HL-60 (cell line): ENCODE measurements around the gene DIP2C.

ENCODE experiments used
- DNase-seq, 2 experiments: peaks; one replicate each; pipeline ENCODE4 v3.0.0-alpha.2; 2010 to 2020; ENCODE audit warnings: low read depth in 1 of 2, low spot score in 1 of 2
- H3K27ac ChIP-seq: fragments of 250-450 bp; sonication (Bioruptor Pico); replicated peaks from 2 replicates; pipeline ENCODE4 v1.5.1; 2020; ENCODE audit warnings: mild to moderate bottlenecking, moderate library complexity
- H3K27me3 ChIP-seq: fragments of 250-450 bp; sonication (Bioruptor Pico); 2 replicates; pipeline ENCODE4 v1.5.1; 2021; ENCODE audit warnings: mild to moderate bottlenecking, moderate library complexity; ENCODE audit not compliant: insufficient read depth, poor library complexity, severe bottlenecking
- H3K4me3 ChIP-seq: replicated peaks from 2 replicates; pipeline ENCODE4 v1.5.1; 2011; ENCODE audit warnings: mild to moderate bottlenecking, control low read depth, low read length; ENCODE audit not compliant: insufficient read depth
- CTCF ChIP-seq: IDR thresholded peaks from one replicate; pipeline ENCODE4 v1.5.1; 2011; ENCODE audit warnings: low read length, control low read depth, inconsistent platforms; ENCODE audit not compliant: insufficient read depth
- GABPA ChIP-seq: IDR thresholded peaks from 2 replicates; pipeline ENCODE4 v1.6.1; 2012; ENCODE audit warnings: low read depth
- POLR2AphosphoS5 ChIP-seq: IDR thresholded peaks from 2 replicates; pipeline ENCODE4 v1.6.1; 2012; ENCODE audit warnings: low read depth
- REST ChIP-seq: IDR thresholded peaks from 2 replicates; pipeline ENCODE4 v1.6.1; 2012; ENCODE audit warnings: low read depth; ENCODE audit not compliant: insufficient replicate concordance
- SPI1 ChIP-seq: IDR thresholded peaks from 2 replicates; pipeline ENCODE4 v1.6.1; 2012; ENCODE audit warnings: low read depth, mild to moderate bottlenecking, borderline replicate concordance

Gene DIP2C

GRCh38 chr10:519716-520401, 169.6 kb downstream of the DIP2C start:
- Histone ChIP-seq H3K27ac (no peak overlapping the region), H3K27me3 (no peaks in the 10 kb centered on the region), H3K4me3 (no peak overlapping the region)
- DNase-seq = no peak
- TF ChIP-seq SPI1 (no peak), CTCF (no peak), REST (no peak), GABPA (no peak), POLR2AphosphoS5 (no peak)

GRCh38 chr10:519055-519715, 170.3 kb downstream of the DIP2C start:
- no peaks in the 10 kb centered on the region for H3K27me3 ChIP-seq
- no peak overlapping the region for H3K27ac ChIP-seq
- H3K4me3 ChIP-seq = no peak overlapping the region
- DNase-seq = no peak
- TF ChIP-seq REST = no peak
- TF ChIP-seq SPI1 = no peak
- TF ChIP-seq CTCF = no peak
- TF ChIP-seq GABPA = no peak
- TF ChIP-seq POLR2AphosphoS5 = no peak

GRCh38 chr10:517872-518475, 171.5 kb downstream of the DIP2C start:
- Histone ChIP-seq H3K4me3 (no peak overlapping the region), H3K27ac (no peak overlapping the region), H3K27me3 (no peaks in the 10 kb centered on the region)
- no peak for DNase-seq
- no peak for TF ChIP-seq GABPA
- no peak for TF ChIP-seq CTCF
- TF ChIP-seq POLR2AphosphoS5 = no peak
- TF ChIP-seq REST = no peak
- TF ChIP-seq SPI1 = no peak
